NCI-H69 (cell line): ENCODE data around the gene SSH2.
A peak's percentile ranks its signal among the peaks of the same experiment; 100 is the strongest.

Experiments
- DNase-seq: peaks from one replicate; lab custom pipeline; 2025; lab: John Stamatoyannopoulos, UW

The SSH2 gene

DNA sequence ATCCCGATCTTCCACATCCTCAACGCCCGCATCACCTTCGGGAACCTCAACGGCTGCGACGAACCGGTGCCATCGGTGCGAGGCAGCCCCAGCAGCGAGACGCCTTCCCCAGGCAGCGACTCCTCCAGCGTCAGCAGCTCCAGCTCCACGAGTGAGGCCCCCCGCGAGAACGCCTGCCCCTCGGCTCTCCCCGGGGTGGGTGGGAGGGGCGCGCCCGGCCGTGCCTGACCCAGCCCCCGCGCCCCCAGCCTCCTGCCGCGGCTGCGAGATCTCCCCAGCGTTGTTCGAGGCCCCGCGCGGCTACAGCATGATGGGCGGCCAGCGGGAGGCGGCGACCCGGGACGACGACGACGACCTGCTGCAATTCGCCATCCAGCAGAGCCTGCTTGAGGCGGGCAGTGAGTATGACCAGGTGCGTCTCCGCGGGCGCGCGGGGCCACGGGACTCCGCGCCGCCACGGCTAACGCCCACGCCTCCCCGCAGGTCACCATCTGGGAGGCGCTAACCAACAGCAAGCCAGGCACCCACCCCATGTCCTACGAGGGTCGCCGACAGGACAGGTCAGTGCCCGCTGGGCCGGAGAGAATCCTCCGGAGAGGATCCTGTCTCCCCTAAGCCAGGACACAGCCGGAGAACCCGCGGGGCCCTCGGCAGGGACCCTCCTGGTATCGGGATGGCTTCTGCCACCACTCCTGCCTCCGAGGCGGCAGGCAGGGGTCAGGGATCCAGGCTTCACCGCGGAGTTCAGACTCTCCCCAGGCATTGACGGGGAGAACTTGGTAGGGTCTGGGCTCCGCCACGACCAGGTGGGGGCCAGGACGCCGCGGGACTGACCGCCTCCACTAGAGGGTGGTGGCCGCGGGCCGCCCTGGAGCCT, 317.4 kb downstream of the SSH2 start:
- no peak for DNase-seq

DNA sequence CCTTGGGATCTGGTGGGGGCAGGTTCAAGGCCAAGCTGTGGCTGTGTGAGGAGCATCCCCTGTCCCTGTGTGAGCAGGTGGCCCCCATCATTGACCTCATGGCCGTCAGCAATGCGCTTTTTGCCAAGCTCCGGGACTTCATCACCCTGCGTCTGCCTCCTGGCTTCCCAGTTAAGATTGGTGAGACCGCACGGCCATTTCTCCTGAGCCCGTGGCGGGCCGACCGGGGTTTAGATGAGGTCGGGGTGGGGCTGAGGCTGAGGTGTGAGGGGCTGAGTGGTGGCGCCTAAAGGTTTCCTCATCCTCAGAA, 318.0 kb downstream of the SSH2 start:
- no peak for DNase-seq

- no peak for DNase-seq
Observed at GRCh38 chr17:29611351-29612093, 318.5 kb downstream of the SSH2 start.

DNA sequence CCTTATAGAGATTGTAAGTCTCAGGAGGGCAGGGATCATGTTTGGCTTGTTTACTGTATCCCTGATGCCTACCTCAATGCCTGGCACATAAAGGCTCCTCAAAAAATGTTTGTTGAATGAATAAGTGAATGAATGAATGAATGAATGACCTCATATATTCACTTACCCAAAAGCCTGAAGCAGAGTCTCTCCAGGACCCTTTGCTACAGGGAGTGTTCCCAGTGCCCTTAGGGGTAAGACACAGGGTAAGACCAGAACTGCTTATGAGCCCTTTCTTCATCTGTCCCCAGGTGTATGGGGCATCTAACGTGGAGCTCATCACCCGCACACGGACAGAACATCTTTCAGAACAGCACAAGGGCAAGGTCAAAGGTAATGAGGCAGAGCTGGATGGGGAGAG, 319.6 kb downstream of the SSH2 start:
- no peak for DNase-seq

DNA sequence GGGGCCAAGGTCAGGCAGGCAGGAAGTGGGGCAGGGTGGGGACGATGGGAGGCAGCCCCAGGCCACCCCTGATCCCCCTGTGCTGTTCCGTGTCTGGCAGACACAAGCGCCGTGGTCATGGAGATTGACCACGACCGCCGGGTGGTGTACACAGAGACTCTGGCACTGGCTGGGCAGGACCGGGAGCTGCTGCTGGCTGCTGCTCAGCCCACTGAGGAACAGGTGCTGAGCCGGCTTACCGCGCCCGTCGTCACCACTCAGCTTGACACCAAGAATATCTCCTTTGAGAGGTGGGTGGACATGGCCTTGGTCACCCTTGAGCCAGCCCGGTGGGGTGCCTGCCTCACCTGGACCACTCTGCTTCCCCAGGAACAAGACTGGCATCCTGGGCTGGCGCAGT, 321.0 kb downstream of the SSH2 start:
- no peak for DNase-seq

DNA sequence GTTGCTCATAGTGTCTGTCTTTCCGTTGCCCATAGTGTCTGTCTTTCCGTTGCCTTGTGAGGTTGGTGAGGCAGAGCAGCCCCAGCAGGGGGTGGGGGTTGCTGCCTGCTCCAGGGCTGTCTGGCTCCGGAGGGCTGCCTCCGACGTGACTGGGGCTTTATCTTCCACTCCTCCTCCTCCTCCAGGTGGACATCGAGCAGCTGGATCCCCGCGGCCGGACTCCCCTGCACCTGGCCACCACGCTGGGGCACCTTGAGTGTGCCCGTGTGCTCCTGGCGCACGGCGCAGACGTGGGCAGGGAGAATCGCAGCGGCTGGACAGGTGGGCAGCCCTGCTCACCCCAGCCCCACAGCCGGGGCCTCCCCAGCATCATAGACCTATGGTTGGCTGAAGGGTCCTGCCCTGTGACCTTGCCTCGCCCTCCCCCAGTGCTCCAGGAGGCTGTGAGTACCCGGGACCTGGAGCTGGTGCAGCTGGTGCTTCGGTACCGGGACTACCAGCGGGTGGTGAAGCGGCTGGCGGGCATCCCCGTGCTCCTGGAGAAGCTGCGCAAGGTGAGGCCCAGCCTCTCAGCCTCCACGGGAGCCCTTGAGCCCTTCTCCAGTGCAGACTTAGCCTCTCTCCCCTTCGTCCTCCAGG, 322.4 kb downstream of the SSH2 start:
- DNase-seq = no peak

DNA sequence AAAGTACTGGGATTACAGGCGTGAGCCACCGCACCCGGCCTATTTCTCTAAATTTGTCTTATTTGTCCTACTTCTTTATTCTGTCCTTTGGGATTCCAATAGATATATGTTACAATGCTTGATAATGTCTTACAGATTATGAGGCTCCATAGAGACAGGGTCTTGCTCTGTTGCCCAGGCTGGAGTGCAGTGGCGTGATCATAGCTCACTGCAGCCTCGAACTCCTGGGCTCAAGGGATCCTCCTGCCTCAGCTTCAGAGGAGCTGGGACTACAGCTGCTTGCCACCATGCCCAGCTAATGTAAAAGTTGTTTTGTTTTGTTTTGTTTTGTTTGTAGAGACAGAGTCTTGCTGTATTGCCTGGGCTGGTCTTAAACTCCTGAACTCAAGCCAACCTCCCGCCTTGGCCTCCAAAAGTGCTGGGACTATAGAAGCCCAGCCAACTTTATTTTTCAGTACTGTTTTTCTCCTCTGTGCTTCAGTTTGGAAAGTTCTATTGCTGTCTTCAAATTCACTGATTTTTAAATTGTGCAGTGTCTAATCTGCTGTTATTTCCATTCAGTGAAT, 326.8 kb downstream of the SSH2 start:
- DNase-seq = no peak

DNA sequence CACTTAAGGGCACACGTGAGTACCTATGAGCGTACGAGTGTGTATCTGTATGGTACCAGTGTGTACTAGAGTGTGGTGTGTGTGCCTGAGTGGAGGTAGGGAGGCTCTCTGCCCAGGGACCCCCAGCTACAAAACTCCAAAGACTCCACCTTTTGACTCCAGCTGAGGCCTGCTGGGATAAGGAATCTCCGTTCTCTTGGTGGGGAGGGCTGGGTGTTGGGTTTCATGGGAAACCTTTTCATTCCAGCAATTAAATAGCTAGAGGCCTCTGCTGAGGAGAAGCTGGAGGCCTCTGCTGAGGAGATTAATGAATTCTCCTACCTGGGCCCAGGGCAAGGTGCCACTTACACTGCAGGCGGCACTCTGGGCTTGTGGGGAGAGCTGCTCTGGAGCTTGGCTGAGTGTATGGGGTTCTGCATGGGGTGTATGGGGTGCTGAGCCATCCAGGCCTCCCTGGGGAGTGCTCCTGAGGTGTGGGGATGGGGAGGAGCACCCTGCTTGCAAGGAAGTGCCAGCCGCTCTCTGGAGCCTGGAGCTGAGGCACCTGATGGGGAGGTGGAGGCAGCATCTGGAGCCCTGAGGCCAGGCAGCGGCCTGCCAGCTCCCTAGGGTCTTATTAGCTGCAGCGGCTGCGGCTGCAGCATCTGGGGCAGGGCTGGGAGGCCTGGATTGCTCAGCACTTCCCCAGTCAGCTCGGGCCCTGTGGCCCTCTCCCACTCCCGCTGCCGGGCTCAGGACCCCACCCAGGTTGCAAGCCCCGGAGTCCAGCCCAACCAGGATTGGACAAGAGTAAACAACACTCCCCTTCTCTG, 332.5 kb downstream of the SSH2 start:
- peak; percentile 90 for DNase-seq

GRCh38 chr17:29596811-29597210, 333.2 kb downstream of the SSH2 start:
- peak; percentile 59 for DNase-seq

- DNase-seq = peak; percentile 42
Observed at GRCh38 chr17:29595943-29596774, 333.9 kb downstream of the SSH2 start.

- no peak for DNase-seq
Observed at GRCh38 chr17:29595107-29595942, 334.7 kb downstream of the SSH2 start.

DNA sequence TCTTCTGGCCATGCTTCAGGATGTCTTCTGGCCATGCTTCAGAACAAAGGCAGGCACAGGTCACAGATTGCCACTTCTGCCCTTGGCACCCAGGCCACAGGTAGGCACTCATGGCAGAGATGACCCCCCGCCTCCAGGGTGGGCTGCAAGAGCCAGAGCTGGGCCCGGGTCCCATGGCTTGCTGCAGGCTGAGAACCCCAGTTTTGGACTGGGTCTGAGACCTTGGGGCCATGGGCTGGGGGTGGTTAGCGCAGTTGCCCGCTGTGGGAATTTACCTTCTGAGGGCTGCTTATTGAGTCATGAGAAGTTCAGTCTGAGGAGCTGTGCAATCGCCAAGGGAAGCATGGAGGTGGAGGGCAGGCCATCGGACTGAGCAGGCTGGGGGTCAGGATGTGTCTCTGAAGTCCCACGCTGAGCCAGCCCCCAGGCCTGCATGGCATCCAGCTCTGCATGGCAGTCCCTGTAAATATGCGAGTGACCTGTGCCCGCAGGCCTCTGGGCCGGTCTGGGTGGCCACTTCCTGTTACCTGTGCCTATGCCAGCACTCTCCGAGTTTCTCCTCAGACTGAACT, 335.4 kb downstream of the SSH2 start:
- no peak for DNase-seq

GRCh38 chr17:29593591-29594518, 336.2 kb downstream of the SSH2 start:
- peak; percentile 70 for DNase-seq

DNA sequence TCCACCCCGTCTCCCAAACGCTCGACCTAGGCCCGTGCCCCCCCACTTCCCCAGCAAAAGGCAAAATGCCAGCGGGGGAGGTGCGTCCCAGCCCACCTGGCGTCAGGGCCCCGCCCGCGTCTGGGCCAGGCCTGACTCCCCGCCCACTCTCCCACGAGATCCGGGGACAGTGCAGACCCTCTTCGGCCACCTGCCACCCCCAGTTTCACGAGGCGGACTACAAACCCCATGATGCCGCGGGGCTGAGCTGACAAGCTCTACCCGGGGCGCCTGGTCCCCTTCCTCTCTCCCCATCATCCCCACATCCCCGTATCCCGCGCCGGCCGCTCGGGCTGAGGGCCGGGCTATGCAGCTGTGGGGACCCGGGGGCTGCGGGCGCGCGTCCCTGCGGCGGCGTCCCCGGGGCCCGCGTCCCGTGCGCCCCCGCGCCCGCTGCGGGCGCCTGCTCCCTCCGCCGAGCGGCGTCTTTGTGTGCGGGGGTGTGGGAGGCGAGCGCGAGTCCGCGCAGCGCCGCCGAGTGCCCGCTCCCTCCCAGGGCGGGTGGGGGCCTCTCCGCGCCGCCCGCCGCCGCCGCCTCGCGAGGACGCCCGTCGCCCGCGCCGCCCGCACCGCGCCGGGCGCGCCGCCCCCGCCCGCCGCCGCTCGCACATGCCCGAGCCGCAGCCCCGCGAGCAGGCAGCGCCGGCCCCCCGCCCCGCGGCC, 337.0 kb downstream of the SSH2 start, which contains the start of gene ANKRD13B:
TSS of gene ANKRD13B (plus strand) at position 283 of the 702 bp plus-strand sequence. CDS start 490 bp downstream, outside the sequence.
- peak; percentile 92 for DNase-seq

DNA sequence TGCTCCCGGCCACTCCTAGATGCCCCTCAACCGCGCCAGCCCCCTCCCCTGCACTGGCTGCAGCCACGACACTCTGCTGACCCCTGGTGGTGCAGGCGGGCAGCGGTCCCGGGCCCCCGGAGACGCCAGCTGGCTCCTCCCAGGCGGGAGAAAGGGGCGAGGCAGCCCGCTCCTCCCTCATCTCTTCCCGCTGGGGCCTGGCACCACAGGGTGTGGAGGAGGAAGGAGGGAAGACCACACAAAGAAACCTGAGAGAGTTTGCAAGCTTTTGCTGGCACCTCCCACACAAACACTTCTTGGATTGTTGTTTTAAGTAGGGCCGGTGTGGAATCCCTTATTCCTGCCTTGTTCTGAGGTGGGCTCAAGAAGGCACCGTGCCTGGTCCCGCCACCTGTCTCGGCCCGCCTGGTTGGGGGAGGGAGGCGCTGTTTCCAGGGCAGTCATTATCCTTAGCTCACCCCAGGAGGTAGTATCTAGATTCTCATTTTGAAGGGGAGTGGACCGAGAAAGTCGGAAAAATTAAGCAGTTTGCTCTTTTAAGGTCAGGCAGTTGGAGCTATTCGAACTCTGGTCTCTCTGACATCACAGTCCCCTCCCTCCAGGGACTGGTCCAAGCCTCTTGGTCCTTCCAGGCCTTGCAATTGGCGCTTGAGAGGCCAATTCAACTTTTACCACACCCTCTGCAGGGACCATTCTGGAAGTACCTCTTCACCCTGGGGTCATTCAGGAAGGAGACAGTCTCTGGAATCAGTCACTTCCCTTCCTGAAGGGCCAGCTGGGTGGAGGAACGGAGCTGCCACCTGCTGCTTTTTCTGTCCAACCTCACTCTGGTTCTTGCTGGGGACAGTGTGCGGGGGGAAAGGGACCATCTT, 338.1 kb downstream of the SSH2 start:
- DNase-seq = peak; percentile 97

DNA sequence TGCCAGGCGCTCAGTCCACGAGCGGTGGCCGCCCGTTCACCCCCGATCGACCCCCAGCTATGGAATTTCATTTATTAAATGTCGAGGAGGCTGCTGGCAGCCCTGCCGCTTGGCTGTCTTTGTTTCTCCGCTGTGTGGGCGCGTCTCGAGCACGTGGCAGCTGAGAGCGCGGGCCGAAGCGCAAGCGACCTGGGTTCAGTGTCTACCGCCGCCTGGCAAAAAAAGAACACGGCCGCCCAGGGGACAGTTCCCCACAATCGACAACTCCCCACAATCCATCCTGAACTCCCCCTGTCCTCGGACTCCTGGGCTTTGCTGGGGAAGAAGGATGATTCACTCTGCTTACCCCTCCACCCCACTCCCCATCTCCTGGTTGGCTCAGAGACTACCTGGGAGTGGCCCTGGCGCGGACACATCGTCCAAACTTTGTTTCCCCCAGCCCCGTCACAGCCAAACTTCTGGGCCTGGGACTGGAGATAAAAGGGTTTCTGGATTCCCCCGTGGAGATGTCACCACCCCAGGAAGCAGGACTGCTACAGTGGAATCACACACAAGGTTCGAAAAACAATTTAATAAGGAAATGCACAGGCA, 338.8 kb downstream of the SSH2 start:
- DNase-seq = peak; percentile 92
